H1 (cell line): ENCODE data around the gene DUSP10. TPM values are rescaled to one million over a fixed set of nuclear protein-coding genes. Genes with fewer than 3 reads are reported as not detected.

Source experiments
- CTCF ChIA-PET: fragments of 300-600 bp; sonication (Branson Sonifier 250); formaldehyde crosslinking; loops from one replicate; lab custom pipeline; 2021; ENCODE audit not compliant: partially characterized antibody; lab: Charles Lee
- POLR2A ChIA-PET: fragments of 300-600 bp; sonication (Branson Sonifier 250); formaldehyde crosslinking; loops from one replicate; lab custom pipeline; 2021; ENCODE audit warnings: inconsistent platforms; ENCODE audit not compliant: partially characterized antibody; lab: Charles Lee
- DNase-seq, 2 experiments: peaks; one replicate each; pipeline versions ENCODE4 v3.0.0 to v3.0.0-alpha.2; 2010 to 2022; ENCODE audit warnings: low spot score in 2 of 2, low read depth in 1 of 2, mixed read lengths in 1 of 2
- FAIRE-seq: peaks from 2 replicates; lab custom pipeline; 2011; peaks lifted over from hg19 to GRCh38; lab: Jason Lieb, UNC
- H2AFZ ChIP-seq: 2 replicates; pipeline ENCODE4 v1.8.1; 2012; ENCODE audit warnings: low read length, inconsistent platforms
- H2AK5ac ChIP-seq: 2 replicates; pipeline ENCODE4 v1.6.1; 2013; ENCODE audit warnings: low read depth, low read length
- H2BK120ac ChIP-seq: replicated peaks from 2 replicates; pipeline ENCODE3; 2013; ENCODE audit warnings: low read depth, low read length, inconsistent platforms
- H2BK12ac ChIP-seq: 2 replicates; pipeline ENCODE4 v1.6.1; 2013; ENCODE audit warnings: low read depth, low read length
- H2BK15ac ChIP-seq: 2 replicates; pipeline ENCODE4 v1.6.1; 2013; ENCODE audit warnings: low read length
- H2BK20ac ChIP-seq: 2 replicates; pipeline ENCODE4 v1.6.1; 2013; ENCODE audit warnings: low read length
- H2BK5ac ChIP-seq: 2 replicates; pipeline ENCODE4 v1.6.1; 2013; ENCODE audit warnings: low read depth, low read length
- H3K14ac ChIP-seq: 2 replicates; pipeline ENCODE4 v1.6.1; 2013; ENCODE audit warnings: inconsistent platforms; ENCODE audit not compliant: insufficient read length
- H3K18ac ChIP-seq: 2 replicates; pipeline ENCODE4 v1.6.1; 2013; ENCODE audit warnings: low read length; ENCODE audit errors: extremely low read depth
- H3K23ac ChIP-seq: 2 replicates; pipeline ENCODE4 v1.6.1; 2013; ENCODE audit warnings: inconsistent platforms; ENCODE audit not compliant: insufficient read length
- H3K23me2 ChIP-seq: 2 replicates; pipeline ENCODE4 v1.6.1; 2013; ENCODE audit warnings: low read depth, low read length
- H3K27ac ChIP-seq: 2 replicates; pipeline ENCODE4 v1.6.1; 2011; ENCODE audit warnings: low read depth, low read length, inconsistent platforms
- H3K27me3 ChIP-seq, 4 experiments: replicated peaks in 1 of 4; 1 replicate in 1 of 4; 2 replicates in 3 of 4; pipeline versions ENCODE4 v1.6.1 to v1.8.1; 2011 to 2013; ENCODE audit warnings: low read length in 3 of 4, mild to moderate bottlenecking in 3 of 4, inconsistent platforms in 2 of 4, mixed read lengths in 2 of 4, moderate library complexity in 1 of 4; ENCODE audit not compliant: control insufficient read depth in 3 of 4, insufficient read depth in 3 of 4; ENCODE audit errors: extremely low read depth in 1 of 4
- H3K36me3 ChIP-seq, 4 experiments: 2 replicates each; pipeline versions ENCODE4 v1.6.1 to v1.8.1; 2011 to 2013; ENCODE audit warnings: mild to moderate bottlenecking in 4 of 4, low read length in 3 of 4, moderate library complexity in 2 of 4, control low read depth in 1 of 4, inconsistent platforms in 1 of 4; ENCODE audit not compliant: insufficient read depth in 4 of 4, control insufficient read depth in 2 of 4
- H3K4ac ChIP-seq: replicated peaks from 2 replicates; pipeline ENCODE3; 2013; ENCODE audit warnings: low read length, low read depth, mixed read lengths, inconsistent platforms; ENCODE audit not compliant: insufficient read length
- H3K4me1 ChIP-seq, 4 experiments: replicated peaks in 1 of 4; 1 replicate in 1 of 4; 2 replicates in 3 of 4; pipeline versions ENCODE4 v1.6.1 to v1.8.1; 2011 to 2013; ENCODE audit warnings: low read length in 3 of 4, inconsistent platforms in 2 of 4, mixed read lengths in 1 of 4; ENCODE audit not compliant: insufficient read depth in 4 of 4, control insufficient read depth in 3 of 4
- H3K4me2 ChIP-seq, 2 experiments: 2 replicates each; pipeline versions ENCODE4 v1.6.1 to v1.8.1; 2011 to 2013; ENCODE audit warnings: low read depth in 2 of 2, low read length in 2 of 2, control low read depth in 1 of 2, inconsistent platforms in 1 of 2, mild to moderate bottlenecking in 1 of 2; ENCODE audit not compliant: insufficient read depth in 1 of 2
- H3K4me3 ChIP-seq, 4 experiments: fragments of 200-600, 300-600 bp in 1 of 4; sonication (generic), shearing (Covaris generic), sonication (Bioruptor Twin) in 1 of 4; 2 replicates each; pipeline versions ENCODE4 v1.5.1 to v1.8.1; 2011 to 2016; ENCODE audit warnings: low read length in 4 of 4, low read depth in 3 of 4, control low read depth in 2 of 4, inconsistent platforms in 2 of 4, mild to moderate bottlenecking in 2 of 4, mixed read lengths in 1 of 4, moderate library complexity in 1 of 4; ENCODE audit not compliant: insufficient read depth in 2 of 4; ENCODE audit errors: extremely low read depth in 1 of 4
- H3K56ac ChIP-seq: replicated peaks from 2 replicates; pipeline ENCODE3; 2013; ENCODE audit warnings: low read depth, mild to moderate bottlenecking, mixed read lengths, low read length, inconsistent platforms; ENCODE audit not compliant: insufficient read length
- H3K79me1 ChIP-seq: 2 replicates; pipeline ENCODE4 v1.6.1; 2013; ENCODE audit warnings: low read depth, low read length, control low read depth
- H3K79me2 ChIP-seq, 2 experiments: 2 replicates each; pipeline versions ENCODE4 v1.6.1 to v1.8.1; 2012 to 2013; ENCODE audit warnings: low read length in 2 of 2, mild to moderate bottlenecking in 2 of 2, inconsistent platforms in 1 of 2; ENCODE audit not compliant: insufficient read depth in 2 of 2, control insufficient read depth in 1 of 2
- H3K9ac ChIP-seq, 4 experiments: replicated peaks in 1 of 4; 1 replicate in 1 of 4; 2 replicates in 3 of 4; pipeline versions ENCODE4 v1.6.1 to v1.8.1; 2011 to 2013; ENCODE audit warnings: low read depth in 3 of 4, low read length in 3 of 4, control low read depth in 2 of 4, mild to moderate bottlenecking in 2 of 4, moderate library complexity in 2 of 4, inconsistent platforms in 1 of 4; ENCODE audit errors: extremely low read depth in 1 of 4
- H3K9me3 ChIP-seq, 2 experiments: 2 replicates each; pipeline versions ENCODE4 v1.6.1 to v1.8.1; 2012 to 2013; ENCODE audit warnings: mild to moderate bottlenecking in 2 of 2, moderate library complexity in 2 of 2, control low read depth in 1 of 2, inconsistent platforms in 1 of 2, low read depth in 1 of 2, low read length in 1 of 2, mixed read lengths in 1 of 2; ENCODE audit not compliant: insufficient read depth in 2 of 2
- H4K20me1 ChIP-seq, 2 experiments: replicated peaks in 1 of 2; 2 replicates each; pipeline versions ENCODE3 to v1.8.1; 2011 to 2013; ENCODE audit warnings: inconsistent platforms in 2 of 2, low read length in 2 of 2, mild to moderate bottlenecking in 1 of 2; ENCODE audit not compliant: insufficient read depth in 2 of 2, control insufficient read depth in 1 of 2
- H4K5ac ChIP-seq: 2 replicates; pipeline ENCODE4 v1.6.1; 2013; ENCODE audit warnings: low read length, low read depth, mixed read lengths, inconsistent platforms; ENCODE audit not compliant: insufficient read length
- H4K8ac ChIP-seq: 2 replicates; pipeline ENCODE4 v1.8.0; 2013; ENCODE audit warnings: mild to moderate bottlenecking, moderate library complexity, low read length, inconsistent platforms; ENCODE audit not compliant: insufficient read depth; ENCODE audit errors: extremely low read depth
- H4K91ac ChIP-seq: replicated peaks from 2 replicates; pipeline ENCODE3; 2013; ENCODE audit warnings: low read length, mixed read lengths, inconsistent platforms; ENCODE audit not compliant: insufficient read length
- CBX8 ChIP-seq: fragments of 300-800, 300-1000 bp; sonication (generic); IDR thresholded peaks from 2 replicates; pipeline ENCODE4 v1.7.1; 2016; ENCODE audit warnings: low read depth, low read length, borderline replicate concordance
- EGR1 ChIP-seq: IDR thresholded peaks from 2 replicates; pipeline ENCODE4 v1.6.1; 2011; ENCODE audit warnings: low read depth, low read length, borderline replicate concordance
- EP300 ChIP-seq, 2 experiments: IDR thresholded peaks; 1 replicate in 1 of 2; 2 replicates in 1 of 2; pipeline ENCODE4 v1.6.1; 2011 to 2012; ENCODE audit warnings: low read depth in 2 of 2, low read length in 2 of 2, mild to moderate bottlenecking in 2 of 2, borderline replicate concordance in 1 of 2, inconsistent platforms in 1 of 2, moderate library complexity in 1 of 2
- GTF2F1 ChIP-seq: IDR thresholded peaks from 2 replicates; pipeline ENCODE4 v1.6.1; 2012; ENCODE audit warnings: low read depth, low read length, improper control_type of control experiment, borderline replicate concordance
- HDAC2 ChIP-seq, 2 experiments: fragments of 300-600 bp in 1 of 2; sonication (generic) in 1 of 2; IDR thresholded peaks; 2 replicates each; pipeline ENCODE4 v1.6.1; 2011 to 2012; ENCODE audit warnings: low read depth in 2 of 2, low read length in 2 of 2, mild to moderate bottlenecking in 2 of 2, moderate library complexity in 2 of 2, borderline replicate concordance in 1 of 2, inconsistent platforms in 1 of 2
- PHF8 ChIP-seq: fragments of 200-600 bp; sonication (generic); conservative IDR thresholded peaks from 2 replicates; pipeline ENCODE4 v1.7.1; 2012; ENCODE audit warnings: low read depth, mild to moderate bottlenecking, inconsistent platforms, low read length, moderate library complexity
- POLR2AphosphoS5 ChIP-seq: IDR thresholded peaks from 2 replicates; pipeline ENCODE4 v1.6.1; 2011; ENCODE audit warnings: low read depth, low read length
- RAD21 ChIP-seq, 2 experiments: IDR thresholded peaks in 1 of 2; conservative IDR thresholded peaks in 1 of 2; 2 replicates each; pipeline ENCODE4 v1.6.1; 2011; ENCODE audit warnings: low read depth in 2 of 2, low read length in 2 of 2, improper control_type of control experiment in 1 of 2, inconsistent platforms in 1 of 2, mild to moderate bottlenecking in 1 of 2, moderate library complexity in 1 of 2
- RNF2 ChIP-seq: fragments of 200-900, 300-1000 bp; sonication (generic); IDR thresholded peaks from 2 replicates; pipeline ENCODE4 v1.7.1; 2016; ENCODE audit warnings: borderline replicate concordance, low read depth, mild to moderate bottlenecking, antibody characterized with exemption, low read length; ENCODE audit not compliant: poor library complexity, severe bottlenecking; ENCODE audit errors: missing control alignments
- SIRT6 ChIP-seq: IDR thresholded peaks from one replicate; pipeline ENCODE4 v1.7.1; 2012; ENCODE audit warnings: low read length, inconsistent platforms
- SRF ChIP-seq: IDR thresholded peaks from 2 replicates; pipeline ENCODE4 v1.6.1; 2011; ENCODE audit warnings: mild to moderate bottlenecking, low read depth, low read length, moderate library complexity
- TBP ChIP-seq: IDR thresholded peaks from 2 replicates; pipeline ENCODE4 v1.6.1; 2011; ENCODE audit warnings: low read depth, low read length, improper control_type of control experiment
- ZNF274 ChIP-seq: IDR thresholded peaks from 2 replicates; pipeline ENCODE4 v1.7.0; 2012; ENCODE audit warnings: low read length, borderline replicate concordance; ENCODE audit errors: extremely low read depth
- WGBS, 2 experiments: shearing (Covaris generic) in 1 of 2; methylation state at CpG; one replicate each; pipeline versions ENCODE4 v1.1.6 to v1.1.7; 2013 to 2015; ENCODE audit warnings: low lambda C conversion rate in 2 of 2, mixed read lengths in 2 of 2, inconsistent platforms in 1 of 2, low coverage in 1 of 2, missing lambda C conversion rate in 1 of 2; ENCODE audit not compliant: insufficient replicate concordance in 2 of 2, insufficient coverage in 1 of 2, insufficient read length in 1 of 2; ENCODE audit errors: extremely low coverage in 1 of 2, missing lambda C conversion rate in 1 of 2; 5-methylcytosine and 5-hydroxymethylcytosine counted together
- polyA plus RNA-seq, 7 experiments: library from polyadenylated mRNA; depleted of rRNA in 3 of 7; stranded (reverse) in 5 of 7; unstranded in 2 of 7; fragments of >200 nt in 5 of 7; fragments of 200-250 nt in 2 of 7; gene quantifications; 1 replicate in 5 of 7; 2 replicates in 1 of 7; 4 replicates in 1 of 7; pipeline versions ENCODE4 v1.2.1 to v1.2.3, GENCODE V29; 2011 to 2013; ENCODE audit warnings: missing spikeins in 2 of 7, mixed read lengths in 2 of 7
- total RNA-seq: library from RNA; stranded (reverse); fragmentation: NEBNext Ultra II Directional; extraction: Animal tissue kit (Norgen Biotek cat#: 25700); gene quantifications from 2 replicates; pipeline ENCODE4 v1.2.1, GENCODE V29; 2021

Gene DUSP10
- total and polyA plus RNA-seq, 2 of the 8 experiments (the other 6 are each of a cell fraction or from before 2014, with no cell fraction given), result 1.2 TPM

- Histone ChIP-seq H3K56ac (no peak overlapping the region), H3K9me3 (no peaks in the 10 kb centered on the region), H2BK15ac (no peak overlapping the region), H3K79me1 (no peaks in the 10 kb centered on the region), H2BK5ac (no peak overlapping the region), H3K14ac (no peak overlapping the region)
- no peak for FAIRE-seq
- no peak for TF ChIP-seq TBP
- no peak for TF ChIP-seq EGR1
- no peak for TF ChIP-seq SIRT6
- TF ChIP-seq SRF, result no peak
- TF ChIP-seq HDAC2 (IDR thresholded peaks at IDR 0.05; ENCODE audit: borderline replicate concordance in 1 of 2, low read depth in 2 of 2, low read length in 2 of 2), result no peak
- no peak for TF ChIP-seq EP300 (IDR thresholded peaks at IDR 0.05; ENCODE audit: borderline replicate concordance in 1 of 2, low read depth in 2 of 2, low read length in 2 of 2)
- no peak for TF ChIP-seq PHF8
- no peak for TF ChIP-seq CBX8
- no peak for TF ChIP-seq GTF2F1
- TF ChIP-seq POLR2AphosphoS5, result no peak
- no peak for TF ChIP-seq RNF2
- TF ChIP-seq RAD21 (IDR thresholded peaks at IDR 0.05 in 1 of 2, conservative IDR thresholded peaks at IDR 0.05 in 1 of 2; ENCODE audit: low read depth in 2 of 2, low read length in 2 of 2), result no peak
- no peak for TF ChIP-seq ZNF274
- TF ChIP-seq, all 59 proteins: peak for 0
- H3K4me2 ChIP-seq, result no peak overlapping the region
- H3K23me2 ChIP-seq, result no peaks in the 10 kb centered on the region
- no peak overlapping the region for H4K91ac ChIP-seq
- H2BK12ac ChIP-seq, result no peak overlapping the region
- DNase-seq, result no peak
- no peaks in the 10 kb centered on the region for H3K36me3 ChIP-seq
- ChIA-PET CTCF (no interaction called here), POLR2A (no interaction called here)
- H3K4ac ChIP-seq, result no peak overlapping the region
- no peaks in the 10 kb centered on the region for H3K4me1 ChIP-seq
- H3K23ac ChIP-seq, result no peak overlapping the region
- no peak overlapping the region for H3K27ac ChIP-seq
- no peaks in the 10 kb centered on the region for H4K20me1 ChIP-seq
- WGBS, 2 experiments, result 92% methylated on average over 2 of the region's 2 CpGs; no CpG with 5 or more reads in 1 of the 2 experiments
- H4K8ac ChIP-seq, result no peak overlapping the region
- no peak overlapping the region for H3K4me3 ChIP-seq
- H2AK5ac ChIP-seq, result no peak overlapping the region
- H2AFZ ChIP-seq, result no peak overlapping the region
- no peak overlapping the region for H3K18ac ChIP-seq
- H2BK120ac ChIP-seq, result no peak overlapping the region
- H4K5ac ChIP-seq, result no peak overlapping the region
- no peaks in the 10 kb centered on the region for H3K27me3 ChIP-seq
- H2BK20ac ChIP-seq, result no peak overlapping the region
- no peaks in the 10 kb centered on the region for H3K79me2 ChIP-seq
- H3K9ac ChIP-seq, result no peak overlapping the region
Measured at GRCh38 chr1:221748981-221749380, 7.1 kb upstream of the DUSP10 start.
